ENCODE data around the gene GRSF1.

GRSF1 gene

GRCh38 chr4:70839589-70840093 is at the start of gene GRSF1:
TSS of gene GRSF1 (minus strand) at chr4:70839890. CDS start at chr4:70839827, 63 bp downstream.
- DNase-seq (ENCODE audit: low spot score) = peak; percentile 94
- no peak for TF ChIP-seq CTCF (IDR thresholded peaks at IDR 0.05; ENCODE audit: extremely low read depth, missing control alignments)

GRCh38 chr4:70885174-70885573 is 45.5 kb upstream of the GRSF1 start:
- DNase-seq (ENCODE audit: low spot score) = no peak
- no peak for TF ChIP-seq CTCF (IDR thresholded peaks at IDR 0.05; ENCODE audit: extremely low read depth, missing control alignments)

- no peak for DNase-seq (ENCODE audit: low spot score)
- TF ChIP-seq CTCF (IDR thresholded peaks at IDR 0.05; ENCODE audit: extremely low read depth, missing control alignments) = no peak
These were observed 41.0 kb upstream of the GRSF1 start for GRCh38 chr4:70880739-70881138.

GRCh38 chr4:70877556-70877955 is 37.9 kb upstream of the GRSF1 start:
- no peak for DNase-seq (ENCODE audit: low spot score)
- no peak for TF ChIP-seq CTCF (IDR thresholded peaks at IDR 0.05; ENCODE audit: extremely low read depth, missing control alignments)

- peak; percentile 50 for DNase-seq (ENCODE audit: low spot score)
- TF ChIP-seq CTCF (IDR thresholded peaks at IDR 0.05; ENCODE audit: extremely low read depth, missing control alignments) = no peak
These were observed 34.8 kb upstream of the GRSF1 start for GRCh38 chr4:70874268-70875156.

- DNase-seq (ENCODE audit: low spot score) = no peak
- TF ChIP-seq CTCF (IDR thresholded peaks at IDR 0.05; ENCODE audit: extremely low read depth, missing control alignments) = no peak
These were observed 33.5 kb upstream of the GRSF1 start for GRCh38 chr4:70873216-70873615.

GRCh38 chr4:70868778-70869177 is 29.1 kb upstream of the GRSF1 start:
- DNase-seq (ENCODE audit: low spot score) = no peak
- no peak for TF ChIP-seq CTCF (IDR thresholded peaks at IDR 0.05; ENCODE audit: extremely low read depth, missing control alignments)
